Peyer's patch (tissue), 4 donors: ENCODE data around the gene B3GNT3.

Experiments used
- POLR2A ChIP-seq, 2 donors: fragments of 450-650 bp; IDR thresholded peaks; one replicate each; pipeline ENCODE4 v1.5.1; 2017; ENCODE audit warnings: antibody characterized with exemption in 2 of 2, mild to moderate bottlenecking in 2 of 2, moderate library complexity in 2 of 2
- TF ChIP-seq, protein P1 (sequence below), 6 experiments: fragments of 450-650 bp in 4 of 6; fragments of 200-600 bp in 2 of 6; sonication (generic) in 1 of 6; IDR thresholded peaks; one replicate each; pipeline ENCODE4 v1.5.1; 2017 to 2019; ENCODE audit warnings: antibody characterized with exemption in 6 of 6, mild to moderate bottlenecking in 3 of 6, moderate library complexity in 1 of 6

DNA sequence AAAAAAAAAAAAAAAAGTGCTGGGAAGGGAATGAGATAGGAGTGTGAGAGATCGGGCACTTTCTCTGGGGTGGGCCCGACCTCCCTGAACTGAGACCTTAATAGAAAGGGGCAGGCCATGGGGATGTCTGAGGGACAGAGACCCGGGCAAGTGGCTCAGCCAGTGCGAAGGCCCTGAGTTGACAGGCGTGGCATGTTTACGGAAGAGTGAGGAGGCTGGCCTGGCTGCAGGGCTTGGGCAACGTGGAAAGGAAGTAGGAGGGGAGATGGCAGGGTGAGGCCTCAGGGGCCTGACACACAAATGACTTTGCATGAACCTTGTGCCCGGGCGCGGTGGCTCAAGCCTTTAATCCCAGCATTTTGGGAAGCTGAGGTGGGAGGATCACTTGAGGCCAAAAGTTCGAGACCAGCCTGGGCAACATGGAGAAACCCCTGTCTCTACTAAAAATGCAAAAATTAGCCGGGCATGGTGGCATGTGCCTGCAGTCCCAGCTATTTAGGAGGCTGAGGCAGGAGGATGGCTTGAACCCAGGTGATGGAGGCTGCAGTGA is 29.8 kb upstream of the B3GNT3 start:
- TF ChIP-seq, protein P1, sequence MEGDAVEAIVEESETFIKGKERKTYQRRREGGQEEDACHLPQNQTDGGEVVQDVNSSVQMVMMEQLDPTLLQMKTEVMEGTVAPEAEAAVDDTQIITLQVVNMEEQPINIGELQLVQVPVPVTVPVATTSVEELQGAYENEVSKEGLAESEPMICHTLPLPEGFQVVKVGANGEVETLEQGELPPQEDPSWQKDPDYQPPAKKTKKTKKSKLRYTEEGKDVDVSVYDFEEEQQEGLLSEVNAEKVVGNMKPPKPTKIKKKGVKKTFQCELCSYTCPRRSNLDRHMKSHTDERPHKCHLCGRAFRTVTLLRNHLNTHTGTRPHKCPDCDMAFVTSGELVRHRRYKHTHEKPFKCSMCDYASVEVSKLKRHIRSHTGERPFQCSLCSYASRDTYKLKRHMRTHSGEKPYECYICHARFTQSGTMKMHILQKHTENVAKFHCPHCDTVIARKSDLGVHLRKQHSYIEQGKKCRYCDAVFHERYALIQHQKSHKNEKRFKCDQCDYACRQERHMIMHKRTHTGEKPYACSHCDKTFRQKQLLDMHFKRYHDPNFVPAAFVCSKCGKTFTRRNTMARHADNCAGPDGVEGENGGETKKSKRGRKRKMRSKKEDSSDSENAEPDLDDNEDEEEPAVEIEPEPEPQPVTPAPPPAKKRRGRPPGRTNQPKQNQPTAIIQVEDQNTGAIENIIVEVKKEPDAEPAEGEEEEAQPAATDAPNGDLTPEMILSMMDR (IDR thresholded peaks at IDR 0.05), result no peak
- TF ChIP-seq POLR2A (IDR thresholded peaks at IDR 0.05), result no peak
